Measurements from ENCODE around the gene CHD1. TPM values are rescaled to one million over a fixed set of nuclear protein-coding genes. Genes with fewer than 3 reads are reported as not detected.
A peak's percentile ranks its signal among the peaks of the same experiment; 100 is the strongest.

CHD1 gene
- polyA plus RNA-seq, 4 donors, result 10.6 to 47.2 (median 21.9) TPM

GRCh38 chr5:98847054-98847453 lies 81.8 kb downstream of the CHD1 start:
- H3K9me3 ChIP-seq (ENCODE audit: control insufficient read depth in 2 of 2, insufficient read depth in 1 of 2, low read depth in 1 of 2, low read length in 1 of 2), result peaks cover 0 to 16% of the 10 kb centered on the region in 2 donors
- no peaks in the 10 kb centered on the region for H3K4me1 ChIP-seq (ENCODE audit: control insufficient read depth in 3 of 3, insufficient read depth in 2 of 3, low read depth in 1 of 3, low read length in 2 of 3)
- H3K27ac ChIP-seq (ENCODE audit: low read depth in 1 of 3, low read length in 2 of 3), result no peak overlapping the region
- H3K27me3 ChIP-seq (ENCODE audit: control insufficient read depth in 3 of 3, insufficient read depth in 3 of 3, low read length in 3 of 3), result no peaks in the 10 kb centered on the region
- WGBS, 3 donors, result 33 to 48% (median 42%) methylated on average over 1 of the region's 1 CpG
- no peak overlapping the region for H3K4me3 ChIP-seq (ENCODE audit: low read depth in 1 of 3, low read length in 3 of 3)
- no peaks in the 10 kb centered on the region for H3K36me3 ChIP-seq (ENCODE audit: control insufficient read depth in 3 of 3, insufficient read depth in 2 of 3, low read depth in 1 of 3, low read length in 3 of 3)
- no peak for DNase-seq
- no peak for FAIRE-seq

- WGBS, 3 donors, result 93 to 94% (median 94%) methylated on average over 3 of the region's 3 CpGs
- H3K27me3 ChIP-seq (ENCODE audit: control insufficient read depth in 3 of 3, insufficient read depth in 3 of 3, low read length in 3 of 3), result no peaks in the 10 kb centered on the region
- FAIRE-seq, result no peak
These were observed 82.3 kb downstream of the CHD1 start for GRCh38 chr5:98846520-98846919.

DNA sequence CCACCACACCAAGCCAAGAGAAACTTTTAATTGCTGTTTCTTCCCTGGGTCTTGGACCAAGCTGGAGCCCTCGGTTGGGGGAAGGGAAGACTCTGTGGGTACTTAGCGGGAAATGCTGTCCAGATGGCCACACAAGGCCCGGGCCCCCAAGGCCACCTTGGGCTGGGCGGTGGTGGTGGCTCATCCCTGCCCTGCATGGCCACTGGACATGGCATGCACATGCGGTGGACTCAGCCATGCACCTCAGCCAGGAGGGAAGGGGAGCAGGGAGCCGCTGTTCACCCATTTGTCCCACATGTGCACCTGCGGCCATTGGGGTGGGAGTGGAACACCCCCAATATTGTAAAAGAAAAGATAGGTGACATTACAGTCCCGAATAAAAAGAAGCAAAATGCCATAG lies 82.9 kb downstream of the CHD1 start:
- no peaks in the 10 kb centered on the region for H3K27me3 ChIP-seq (ENCODE audit: control insufficient read depth in 3 of 3, insufficient read depth in 3 of 3, low read length in 3 of 3)
- no peaks in the 10 kb centered on the region for H3K36me3 ChIP-seq (ENCODE audit: control insufficient read depth in 3 of 3, insufficient read depth in 2 of 3, low read depth in 1 of 3, low read length in 3 of 3)
- H3K4me3 ChIP-seq (ENCODE audit: low read depth in 1 of 3, low read length in 3 of 3), result no peak overlapping the region
- H3K4me1 ChIP-seq (ENCODE audit: control insufficient read depth in 3 of 3, insufficient read depth in 2 of 3, low read depth in 1 of 3, low read length in 2 of 3), result no peaks in the 10 kb centered on the region
- DNase-seq, result no peak
- H3K27ac ChIP-seq (ENCODE audit: low read depth in 1 of 3, low read length in 2 of 3), result no peak overlapping the region
- FAIRE-seq, result no peak
- peaks cover 0 to 16% of the 10 kb centered on the region in 2 donors for H3K9me3 ChIP-seq (ENCODE audit: control insufficient read depth in 2 of 2, insufficient read depth in 1 of 2, low read depth in 1 of 2, low read length in 1 of 2)
- 95 to 98% (median 97%) methylated on average over 8 of the region's 8 CpGs for WGBS, 3 donors

More at GRCh38 chr5:98846520-98846919, 82.3 kb downstream of the CHD1 start:
- DNase-seq, result no peak
- H3K4me1 ChIP-seq (ENCODE audit: control insufficient read depth in 3 of 3, insufficient read depth in 2 of 3, low read depth in 1 of 3, low read length in 2 of 3), result no peaks in the 10 kb centered on the region
- no peak overlapping the region for H3K4me3 ChIP-seq (ENCODE audit: low read depth in 1 of 3, low read length in 3 of 3)
- H3K27ac ChIP-seq (ENCODE audit: low read depth in 1 of 3, low read length in 2 of 3), result no peak overlapping the region
- H3K9me3 ChIP-seq (ENCODE audit: control insufficient read depth in 2 of 2, insufficient read depth in 1 of 2, low read depth in 1 of 2, low read length in 1 of 2), result peaks cover 0 to 16% of the 10 kb centered on the region in 2 donors
- no peaks in the 10 kb centered on the region for H3K36me3 ChIP-seq (ENCODE audit: control insufficient read depth in 3 of 3, insufficient read depth in 2 of 3, low read depth in 1 of 3, low read length in 3 of 3)

GRCh38 chr5:98844865-98845264 lies 83.9 kb downstream of the CHD1 start:
- peaks cover 0 to 16% of the 10 kb centered on the region in 2 donors for H3K9me3 ChIP-seq (ENCODE audit: control insufficient read depth in 2 of 2, insufficient read depth in 1 of 2, low read depth in 1 of 2, low read length in 1 of 2)
- DNase-seq (no peak), FAIRE-seq (no peak)
- 83 to 97% (median 87%) methylated on average over 6 of the region's 6 CpGs for WGBS, 3 donors
- no peaks in the 10 kb centered on the region for H3K27me3 ChIP-seq (ENCODE audit: control insufficient read depth in 3 of 3, insufficient read depth in 3 of 3, low read length in 3 of 3)
- no peaks in the 10 kb centered on the region for H3K36me3 ChIP-seq (ENCODE audit: control insufficient read depth in 3 of 3, insufficient read depth in 2 of 3, low read depth in 1 of 3, low read length in 3 of 3)
- H3K4me3 ChIP-seq (ENCODE audit: low read depth in 1 of 3, low read length in 3 of 3), result no peak overlapping the region
- H3K27ac ChIP-seq (ENCODE audit: low read depth in 1 of 3, low read length in 2 of 3), result no peak overlapping the region
- no peaks in the 10 kb centered on the region for H3K4me1 ChIP-seq (ENCODE audit: control insufficient read depth in 3 of 3, insufficient read depth in 2 of 3, low read depth in 1 of 3, low read length in 2 of 3)

- no peak for FAIRE-seq
- H3K4me3 ChIP-seq (ENCODE audit: low read depth in 1 of 3, low read length in 3 of 3), result no peak overlapping the region
- no peaks in the 10 kb centered on the region for H3K4me1 ChIP-seq (ENCODE audit: control insufficient read depth in 3 of 3, insufficient read depth in 2 of 3, low read depth in 1 of 3, low read length in 2 of 3)
- DNase-seq, result no peak
- 97 to 100% (median 100%) methylated on average over 3 of the region's 3 CpGs for WGBS, 3 donors
- H3K27ac ChIP-seq (ENCODE audit: low read depth in 1 of 3, low read length in 2 of 3), result no peak overlapping the region
- H3K27me3 ChIP-seq (ENCODE audit: control insufficient read depth in 3 of 3, insufficient read depth in 3 of 3, low read length in 3 of 3), result no peaks in the 10 kb centered on the region
- H3K36me3 ChIP-seq (ENCODE audit: control insufficient read depth in 3 of 3, insufficient read depth in 2 of 3, low read depth in 1 of 3, low read length in 3 of 3), result no peaks in the 10 kb centered on the region
- H3K9me3 ChIP-seq (ENCODE audit: control insufficient read depth in 2 of 2, insufficient read depth in 1 of 2, low read depth in 1 of 2, low read length in 1 of 2), result peaks cover 0 to 16% of the 10 kb centered on the region in 2 donors
These were observed 85.3 kb downstream of the CHD1 start for GRCh38 chr5:98843481-98843880.

DNA sequence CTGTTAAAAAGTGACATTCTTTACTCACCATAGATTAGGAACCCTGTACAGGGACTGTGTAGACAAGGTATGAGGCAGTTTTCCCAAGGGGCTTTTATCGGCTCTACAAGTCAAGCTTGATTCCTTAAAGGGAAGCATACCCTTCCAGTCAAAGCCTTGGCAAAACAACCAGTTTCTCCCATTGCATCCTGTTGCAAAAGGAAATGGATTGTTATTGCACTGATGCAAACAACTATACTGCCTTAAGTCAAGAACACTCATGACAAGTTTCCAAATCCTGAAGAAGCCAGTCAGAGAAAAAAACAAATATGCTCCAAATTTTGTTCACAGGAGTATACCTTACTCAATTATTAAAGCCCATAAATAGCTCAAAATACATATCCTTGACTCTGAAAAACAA lies 87.9 kb downstream of the CHD1 start:
- H3K9me3 ChIP-seq (ENCODE audit: control insufficient read depth in 2 of 2, insufficient read depth in 1 of 2, low read depth in 1 of 2, low read length in 1 of 2), result peaks cover 0 to 16% of the 10 kb centered on the region in 2 donors
- H3K27ac ChIP-seq (ENCODE audit: low read depth in 1 of 3, low read length in 2 of 3), result no peak overlapping the region
- WGBS, 3 donors, result 89 to 100% (median 89%) methylated on average over 1 of the region's 1 CpG
- FAIRE-seq (no peak), DNase-seq (no peak)
- H3K4me3 ChIP-seq (ENCODE audit: low read depth in 1 of 3, low read length in 3 of 3), result no peak overlapping the region
- no peaks in the 10 kb centered on the region for H3K36me3 ChIP-seq (ENCODE audit: control insufficient read depth in 3 of 3, insufficient read depth in 2 of 3, low read depth in 1 of 3, low read length in 3 of 3)
- no peaks in the 10 kb centered on the region for H3K27me3 ChIP-seq (ENCODE audit: control insufficient read depth in 3 of 3, insufficient read depth in 3 of 3, low read length in 3 of 3)
- no peaks in the 10 kb centered on the region for H3K4me1 ChIP-seq (ENCODE audit: control insufficient read depth in 3 of 3, insufficient read depth in 2 of 3, low read depth in 1 of 3, low read length in 2 of 3)

GRCh38 chr5:98839469-98840383 lies 89.1 kb downstream of the CHD1 start:
- no peaks in the 10 kb centered on the region for H3K27me3 ChIP-seq (ENCODE audit: control insufficient read depth in 3 of 3, insufficient read depth in 3 of 3, low read length in 3 of 3)
- H3K4me3 ChIP-seq (ENCODE audit: low read depth in 1 of 3, low read length in 3 of 3), result peak overlapping the region in 2 of 3 donors; percentile 12 to 41
- peak; percentile 11 to 26 for DNase-seq
- FAIRE-seq, result no peak
- no peak overlapping the region for H3K27ac ChIP-seq (ENCODE audit: low read depth in 1 of 3, low read length in 2 of 3)
- H3K9me3 ChIP-seq (ENCODE audit: control insufficient read depth in 2 of 2, insufficient read depth in 1 of 2, low read depth in 1 of 2, low read length in 1 of 2), result peaks cover 0 to 14% of the 10 kb centered on the region in 2 donors
- no peaks in the 10 kb centered on the region for H3K36me3 ChIP-seq (ENCODE audit: control insufficient read depth in 3 of 3, insufficient read depth in 2 of 3, low read depth in 1 of 3, low read length in 3 of 3)
- WGBS, 3 donors, result 42 to 57% (median 51%) methylated on average over 42 of the region's 42 CpGs
- H3K4me1 ChIP-seq (ENCODE audit: control insufficient read depth in 3 of 3, insufficient read depth in 2 of 3, low read depth in 1 of 3, low read length in 2 of 3), result no peaks in the 10 kb centered on the region

DNA sequence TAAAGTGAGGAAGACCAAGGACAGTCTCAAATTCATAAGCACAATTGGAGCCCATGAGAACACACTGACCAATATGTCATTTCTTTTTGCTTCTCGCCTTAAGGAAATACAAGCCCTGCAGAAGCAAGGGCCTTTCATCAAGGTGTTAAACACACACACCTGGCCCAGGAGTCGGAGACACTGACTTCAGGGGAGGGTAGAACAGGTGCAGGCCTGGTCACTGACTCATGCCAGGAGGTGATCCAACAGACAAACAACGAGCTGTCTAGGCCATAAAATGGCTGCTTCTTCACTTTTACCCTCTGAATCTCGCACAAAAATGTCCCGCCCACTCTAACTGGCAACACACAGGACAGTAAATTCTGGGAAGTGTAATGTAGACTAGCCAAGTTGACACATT lies 92.6 kb downstream of the CHD1 start:
- FAIRE-seq, result no peak
- Histone ChIP-seq H3K36me3 (ENCODE audit: control insufficient read depth in 3 of 3, insufficient read depth in 2 of 3, low read depth in 1 of 3, low read length in 3 of 3) (no peaks in the 10 kb centered on the region), H3K27me3 (ENCODE audit: control insufficient read depth in 3 of 3, insufficient read depth in 3 of 3, low read length in 3 of 3) (no peaks in the 10 kb centered on the region), H3K4me1 (ENCODE audit: control insufficient read depth in 3 of 3, insufficient read depth in 2 of 3, low read depth in 1 of 3, low read length in 2 of 3) (no peaks in the 10 kb centered on the region), H3K27ac (ENCODE audit: low read depth in 1 of 3, low read length in 2 of 3) (no peak overlapping the region), H3K4me3 (ENCODE audit: low read depth in 1 of 3, low read length in 3 of 3) (no peak overlapping the region), H3K9me3 (ENCODE audit: control insufficient read depth in 2 of 2, insufficient read depth in 1 of 2, low read depth in 1 of 2, low read length in 1 of 2) (no peaks in the 10 kb centered on the region)
- WGBS, 3 donors, result 73 to 85% (median 78%) methylated on average over 5 of the region's 5 CpGs
- DNase-seq, result no peak
